T-cell (primary cell): ENCODE results near the gene PWP1. TPM values are rescaled to one million over a fixed set of nuclear protein-coding genes. Genes with fewer than 3 reads are reported as not detected.
A peak's percentile ranks its signal among the peaks of the same experiment; 100 is the strongest.

Experiments used
- ATAC-seq, 4 experiments: fragments of 200-7000 bp in 3 of 4; fragments of 150-1000 bp in 1 of 4; cut with Tn5 transposase; replicated peaks in 1 of 4; 1 replicate in 3 of 4; 2 replicates in 1 of 4; pipeline ENCODE4 v1.10.0; 2021; ENCODE audit warnings: moderate library complexity in 3 of 4, mild to moderate bottlenecking in 2 of 4, moderate number of reproducible peaks in 1 of 4
- CTCF ChIA-PET, 2 donors: fragments of 300-600 bp; sonication (Branson Sonifier 250); formaldehyde crosslinking; loops; one replicate each; lab custom pipeline; 2022; ENCODE audit warnings: antibody characterized with exemption in 2 of 2; lab: Charles Lee
- POLR2A ChIA-PET, 2 donors: fragments of 300-600 bp; sonication (Branson Sonifier 250); formaldehyde crosslinking; loops; one replicate each; lab custom pipeline; 2022; ENCODE audit warnings: antibody characterized with exemption in 2 of 2; lab: Charles Lee
- DNase-seq, 35 experiments: peaks; one replicate each; pipeline versions ENCODE4 v3.0.0 to v3.0.0-alpha.2; 2013 to 2023
- H3K27ac ChIP-seq: one replicate; pipeline ENCODE4 v1.5.1; 2013; ENCODE audit warnings: low read length
- H3K27me3 ChIP-seq, 2 experiments: replicated peaks in 1 of 2; 1 replicate in 1 of 2; 2 replicates in 1 of 2; pipeline versions ENCODE4 v1.6.1 to v1.7.0; 2013; ENCODE audit warnings: low read length in 1 of 2, mixed read lengths in 1 of 2; ENCODE audit not compliant: control insufficient read depth in 2 of 2, insufficient read depth in 2 of 2; ENCODE audit errors: extremely low read depth in 1 of 2
- H3K36me3 ChIP-seq, 2 donors: 1 replicate in 1 of 2; 2 replicates in 1 of 2; pipeline versions ENCODE4 v1.6.1 to v1.7.0; 2013; ENCODE audit warnings: low read length in 1 of 2; ENCODE audit not compliant: control insufficient read depth in 2 of 2, insufficient read depth in 1 of 2; ENCODE audit errors: extremely low read depth in 1 of 2
- H3K4me1 ChIP-seq, 2 experiments: 1 replicate in 1 of 2; 2 replicates in 1 of 2; pipeline versions ENCODE4 v1.6.1 to v1.7.0; 2013; ENCODE audit warnings: low read length in 2 of 2, mixed read lengths in 1 of 2; ENCODE audit not compliant: insufficient read depth in 2 of 2, control insufficient read depth in 1 of 2; ENCODE audit errors: extremely low read depth in 1 of 2
- H3K4me3 ChIP-seq, 2 donors: 1 replicate in 1 of 2; 2 replicates in 1 of 2; pipeline versions ENCODE4 v1.5.1 to v1.7.0; 2013; ENCODE audit warnings: mild to moderate bottlenecking in 2 of 2, low read length in 1 of 2, moderate library complexity in 1 of 2; ENCODE audit not compliant: control insufficient read depth in 1 of 2; ENCODE audit errors: extremely low read depth in 1 of 2
- H3K9me3 ChIP-seq: 2 replicates; pipeline ENCODE4 v1.7.0; 2013
- H3K27ac Mint-ChIP-seq, 2 donors: one replicate each; pipeline ENCODE4 v1.8.0; 2020 to 2021; ENCODE audit warnings: mild to moderate bottlenecking in 2 of 2, mixed read lengths in 2 of 2
- H3K27me3 Mint-ChIP-seq, 2 donors: one replicate each; pipeline ENCODE4 v1.8.0; 2021 to 2022; ENCODE audit warnings: mixed read lengths in 2 of 2
- H3K36me3 Mint-ChIP-seq: one replicate; pipeline ENCODE4 v1.8.0; 2021; ENCODE audit warnings: mixed read lengths
- H3K4me1 Mint-ChIP-seq, 3 donors: one replicate each; pipeline ENCODE4 v1.8.0; 2020 to 2022; ENCODE audit warnings: mixed read lengths in 3 of 3, mild to moderate bottlenecking in 1 of 3
- H3K4me3 Mint-ChIP-seq, 3 donors: one replicate each; pipeline ENCODE4 v1.8.0; 2020 to 2022; ENCODE audit warnings: mild to moderate bottlenecking in 3 of 3, mixed read lengths in 3 of 3, moderate library complexity in 3 of 3
- H3K9me3 Mint-ChIP-seq, 3 donors: one replicate each; pipeline ENCODE4 v1.8.0; 2020 to 2022; ENCODE audit warnings: mixed read lengths in 3 of 3
- WGBS: methylation state at CpG from one replicate; pipeline ENCODE4 v1.1.5; 2013; ENCODE audit warnings: missing lambda C conversion rate; ENCODE audit not compliant: insufficient coverage; 5-methylcytosine and 5-hydroxymethylcytosine counted together
- total RNA-seq, 35 experiments: library from RNA in 6 of 35; stranded (reverse) in 6 of 35; fragments of 120-200 nt in 1 of 35; gene quantifications; one replicate each; pipeline versions ENCODE4 v1.2.1 to v1.2.4 and lab custom pipeline; 2013 to 2026

PWP1 gene
- total RNA-seq, 5 donors from 2014 or later (not counting 1 experiment from before 2014, with no cell fraction given), result 22.1 to 36.9 (median 28.5) TPM

GRCh38 chr12:107734139-107734538, 48.5 kb downstream of the PWP1 start:
- ChIA-PET POLR2A (no interaction called here), CTCF (interaction anchor here in 1 of 2 donors (0.6 kb wide), 1 partner anchor 799 kb away, joined by 9 read pairs; no protein-coding TSS in a partner anchor)
- Mint-ChIP-seq H3K4me1 (peaks cover 6 to 14% (median 13%) of the 10 kb centered on the region in 3 donors), H3K4me3 (no peak overlapping the region), H3K9me3 (no peaks in the 10 kb centered on the region), H3K27me3 (no peaks in the 10 kb centered on the region), H3K36me3 (peaks cover 52% of the 10 kb centered on the region), H3K27ac (no peak overlapping the region)
- Histone ChIP-seq H3K4me3 (no peak overlapping the region), H3K36me3 (peaks cover 0 to 54% of the 10 kb centered on the region in 2 donors), H3K27me3 (no peaks in the 10 kb centered on the region), H3K4me1 (no peaks in the 10 kb centered on the region), H3K27ac (no peak overlapping the region), H3K9me3 (no peaks in the 10 kb centered on the region)
- no peak for ATAC-seq
- DNase-seq, result no peak
- WGBS, result no CpG with 5 or more reads among the region's 5 CpGs

DNA sequence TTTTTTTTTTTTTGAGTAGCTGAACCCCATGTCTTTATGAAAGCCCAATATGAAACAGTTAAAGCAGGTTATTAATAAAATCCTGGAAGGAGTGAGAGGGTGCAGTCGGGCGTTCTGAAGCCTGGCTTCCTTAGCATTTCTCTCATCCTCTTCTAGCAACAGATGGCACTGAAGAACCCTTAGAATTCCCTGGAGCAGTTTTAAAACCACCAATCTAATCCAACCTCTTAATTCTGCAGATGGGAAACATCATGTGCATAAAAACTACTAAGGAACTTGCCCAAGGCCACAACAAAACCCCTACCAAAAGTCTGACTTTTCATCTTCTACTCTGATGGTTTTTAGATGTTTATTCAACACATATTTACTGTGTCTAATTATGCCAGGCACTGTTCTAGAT, 50.2 kb downstream of the PWP1 start:
- Histone ChIP-seq H3K9me3 (no peaks in the 10 kb centered on the region), H3K4me1 (no peaks in the 10 kb centered on the region), H3K4me3 (no peak overlapping the region), H3K27ac (no peak overlapping the region), H3K27me3 (no peaks in the 10 kb centered on the region), H3K36me3 (peaks cover 3 to 68% of the 10 kb centered on the region in 2 donors)
- no peaks in the 10 kb centered on the region for H3K9me3 Mint-ChIP-seq
- no peak overlapping the region for H3K4me3 Mint-ChIP-seq
- H3K4me1 Mint-ChIP-seq, result peaks cover 6 to 15% (median 13%) of the 10 kb centered on the region in 3 donors
- no peak for ATAC-seq
- DNase-seq, result no peak
- no CpG with 5 or more reads among the region's 2 CpGs for whole genome bisulfite sequencing
- peak overlapping the region in 1 of 2 donors; percentile 27 for H3K27ac Mint-ChIP-seq
- H3K27me3 Mint-ChIP-seq, result no peaks in the 10 kb centered on the region
- ChIA-PET CTCF (no interaction called here), POLR2A (interaction anchor here in 1 of 2 donors (0.6 kb wide), 1 partner anchor 863 kb away, joined by 4 read pairs; no protein-coding TSS in a partner anchor)
- peaks cover 63% of the 10 kb centered on the region for H3K36me3 Mint-ChIP-seq

DNA sequence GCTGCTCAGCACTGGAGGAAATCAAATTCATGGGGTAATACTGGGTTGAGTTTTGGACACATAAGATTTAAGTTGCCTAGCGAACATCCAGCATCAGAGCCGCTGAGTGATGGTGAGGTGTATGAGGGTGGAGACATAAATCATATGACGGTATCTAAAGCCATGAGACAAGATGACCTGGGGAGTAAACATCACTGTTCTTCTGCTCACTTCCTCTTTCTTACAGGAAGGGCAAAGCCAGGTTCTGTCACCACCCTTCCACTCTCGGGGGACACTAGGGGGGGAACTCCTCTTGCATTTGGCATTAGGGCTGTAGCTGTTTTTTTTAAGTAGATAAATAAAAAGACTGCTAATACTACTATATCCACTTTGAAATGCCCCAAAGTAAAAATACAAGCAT, 51.3 kb downstream of the PWP1 start:
- Mint-ChIP-seq H3K36me3 (peaks cover 74% of the 10 kb centered on the region), H3K27ac (peak overlapping the region; percentile 7 to 39)

DNA sequence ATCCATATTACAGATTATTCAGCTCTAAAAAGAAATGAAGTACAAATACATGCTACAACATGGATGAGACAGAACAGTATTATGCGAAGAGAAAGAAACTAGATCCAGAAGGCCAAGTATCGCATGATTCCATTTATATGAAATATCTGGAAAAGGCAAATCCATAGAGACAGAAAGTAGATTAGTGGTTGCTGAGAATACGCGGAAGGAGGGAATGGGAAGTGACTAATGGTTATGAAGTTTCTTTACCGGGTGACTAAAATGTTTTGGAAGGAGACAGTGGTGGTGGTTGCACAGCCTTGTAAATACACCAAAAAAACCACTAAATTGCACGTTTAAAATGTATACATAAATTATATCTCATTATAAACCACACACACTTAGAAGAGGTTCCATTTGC, 62.9 kb downstream of the PWP1 start:
- Histone ChIP-seq H3K27me3 (no peaks in the 10 kb centered on the region), H3K4me3 (no peak overlapping the region), H3K4me1 (peaks cover 0 to 10% of the 10 kb centered on the region in 2 experiments), H3K36me3 (peaks cover 4 to 80% of the 10 kb centered on the region in 2 donors), H3K9me3 (no peaks in the 10 kb centered on the region), H3K27ac (no peak overlapping the region)
- ChIA-PET POLR2A (no interaction called here), CTCF (interaction anchor here (0.6 to 1.0 kb wide), 2 partner anchors 10 to 70 kb away, joined by 3 read pairs; no protein-coding TSS in a partner anchor)
- no peaks in the 10 kb centered on the region for H3K27me3 Mint-ChIP-seq
- WGBS, result 80% methylated on average over 1 of the region's 6 CpGs
- DNase-seq, result no peak
- H3K9me3 Mint-ChIP-seq, result no peaks in the 10 kb centered on the region
- no peak for ATAC-seq
- H3K36me3 Mint-ChIP-seq, result peaks cover 32% of the 10 kb centered on the region
- peaks cover 0 to 6% (median 0%) of the 10 kb centered on the region in 3 donors for H3K4me1 Mint-ChIP-seq
- no peak overlapping the region for H3K4me3 Mint-ChIP-seq
- H3K27ac Mint-ChIP-seq, result no peak overlapping the region

More for the DNA sequence above, 51.3 kb downstream of the PWP1 start:
- no CpG with 5 or more reads among the region's 4 CpGs for WGBS
- no peaks in the 10 kb centered on the region for H3K27me3 Mint-ChIP-seq
- ATAC-seq, result peak in 2 of 4 experiments; percentile 24 to 35
- Histone ChIP-seq H3K9me3 (no peaks in the 10 kb centered on the region), H3K4me3 (no peak overlapping the region), H3K27me3 (no peaks in the 10 kb centered on the region), H3K27ac (peak overlapping the region; percentile 37), H3K4me1 (no peaks in the 10 kb centered on the region), H3K36me3 (peaks cover 3 to 80% of the 10 kb centered on the region in 2 donors)
- H3K4me3 Mint-ChIP-seq, result no peak overlapping the region
- POLR2A ChIA-PET, result no interaction called here
- CTCF ChIA-PET, result no interaction called here
- peak in 3 of 35 experiments; percentile 3 to 36 (median 7) for DNase-seq
- no peaks in the 10 kb centered on the region for H3K9me3 Mint-ChIP-seq
- H3K4me1 Mint-ChIP-seq, result peaks cover 6 to 15% (median 13%) of the 10 kb centered on the region in 3 donors

GRCh38 chr12:107749083-107749482, 63.5 kb downstream of the PWP1 start:
- peaks cover 0 to 10% of the 10 kb centered on the region in 2 experiments for H3K4me1 ChIP-seq
- no peak overlapping the region for H3K27ac ChIP-seq
- no peaks in the 10 kb centered on the region for H3K27me3 Mint-ChIP-seq
- no peaks in the 10 kb centered on the region for H3K27me3 ChIP-seq
- H3K9me3 Mint-ChIP-seq, result no peaks in the 10 kb centered on the region
- H3K36me3 Mint-ChIP-seq, result peaks cover 36% of the 10 kb centered on the region
- no peaks in the 10 kb centered on the region for H3K9me3 ChIP-seq
- H3K4me3 Mint-ChIP-seq, result no peak overlapping the region
- DNase-seq (no peak), ATAC-seq (no peak)
- H3K27ac Mint-ChIP-seq, result no peak overlapping the region
- H3K4me3 ChIP-seq, result no peak overlapping the region
- peaks cover 4 to 81% of the 10 kb centered on the region in 2 donors for H3K36me3 ChIP-seq
- H3K4me1 Mint-ChIP-seq, result peaks cover 0 to 9% (median 2%) of the 10 kb centered on the region in 3 donors
- WGBS, result no CpG with 5 or more reads among the region's 1 CpG
- ChIA-PET CTCF (interaction anchor here (0.6 to 1.0 kb wide), 2 partner anchors 9 to 71 kb away, joined by 3 read pairs; no protein-coding TSS in a partner anchor), POLR2A (no interaction called here)

- H3K27ac ChIP-seq, result no peak overlapping the region
- peaks cover 3 to 25% of the 10 kb centered on the region in 2 donors for H3K36me3 ChIP-seq
- Mint-ChIP-seq H3K27me3 (no peaks in the 10 kb centered on the region), H3K36me3 (peaks cover 8% of the 10 kb centered on the region), H3K4me3 (peak overlapping the region; percentile 83 to 90 (median 88)), H3K27ac (peak overlapping the region; percentile 48 to 82), H3K4me1 (peaks cover 32 to 37% (median 36%) of the 10 kb centered on the region in 3 donors), H3K9me3 (no peaks in the 10 kb centered on the region)
- peak overlapping the region in 1 of 2 donors; percentile 83 for H3K4me3 ChIP-seq
- H3K27me3 ChIP-seq, result no peaks in the 10 kb centered on the region
- 33% methylated on average over 1 of the region's 3 CpGs for WGBS
- CTCF ChIA-PET, result interaction anchor here in 1 of 2 donors (1.0 kb wide), 2 partner anchors 17 to 83 kb away, joined by 4 to 5 read pairs; no protein-coding TSS in a partner anchor
- H3K9me3 ChIP-seq, result no peaks in the 10 kb centered on the region
- DNase-seq, result peak in 1 of 35 experiments; percentile 21
- no peak for ATAC-seq
- POLR2A ChIA-PET, result interaction anchor here in 1 of 2 donors (0.5 to 0.7 kb wide), 2 partner anchors 79 to 642 kb away, joined by 3 read pairs; no protein-coding TSS in a partner anchor
- H3K4me1 ChIP-seq, result peaks cover 17 to 23% of the 10 kb centered on the region in 2 experiments
These were observed 73.8 kb downstream of the PWP1 start for GRCh38 chr12:107759410-107759809.
